H9 (cell line): Measurements from ENCODE around the gene LRMDA. TPM values are rescaled to one million over a fixed set of nuclear protein-coding genes. Genes with fewer than 3 reads are reported as not detected.

Source experiments
- DNase-seq: peaks from one replicate; pipeline ENCODE4 v3.0.0-alpha.2; 2017
- H2AFZ ChIP-seq: one replicate; pipeline ENCODE4 v1.6.1; 2013; ENCODE audit warnings: mild to moderate bottlenecking, low read length, control low read depth, moderate library complexity
- H2AK5ac ChIP-seq: 2 replicates; pipeline ENCODE4 v1.6.1; 2013; ENCODE audit warnings: low read length, control low read depth, mixed read lengths; ENCODE audit not compliant: insufficient read length
- H2BK120ac ChIP-seq: one replicate; pipeline ENCODE4 v1.6.1; 2013; ENCODE audit warnings: low read depth, mild to moderate bottlenecking, low read length, control low read depth, inconsistent platforms; ENCODE audit not compliant: poor library complexity, severe bottlenecking
- H2BK12ac ChIP-seq: 2 replicates; pipeline ENCODE4 v1.6.1; 2013; ENCODE audit warnings: low read length, control low read depth, mixed read lengths, low read depth; ENCODE audit not compliant: insufficient read length
- H2BK15ac ChIP-seq: 2 replicates; pipeline ENCODE4 v1.6.1; 2013; ENCODE audit warnings: low read depth, low read length, control low read depth
- H2BK20ac ChIP-seq: one replicate; pipeline ENCODE4 v1.6.1; 2013; ENCODE audit warnings: low read depth, mild to moderate bottlenecking, low read length, control low read depth, inconsistent platforms; ENCODE audit not compliant: poor library complexity, severe bottlenecking
- H2BK5ac ChIP-seq: 2 replicates; pipeline ENCODE4 v1.6.1; 2013; ENCODE audit warnings: low read length, control low read depth, mixed read lengths; ENCODE audit not compliant: insufficient read length
- H3K14ac ChIP-seq: 2 replicates; pipeline ENCODE4 v1.6.1; 2013; ENCODE audit warnings: low read length, control low read depth; ENCODE audit not compliant: insufficient read depth
- H3K18ac ChIP-seq: 2 replicates; pipeline ENCODE4 v1.6.1; 2013; ENCODE audit warnings: low read depth, mild to moderate bottlenecking, mixed read lengths, low read length, control low read depth; ENCODE audit not compliant: insufficient read length
- H3K23ac ChIP-seq: 2 replicates; pipeline ENCODE4 v1.6.1; 2013; ENCODE audit warnings: low read length, control low read depth, mixed read lengths, low read depth; ENCODE audit not compliant: insufficient read length
- H3K23me2 ChIP-seq: 2 replicates; pipeline ENCODE4 v1.6.1; 2013; ENCODE audit warnings: low read depth, mild to moderate bottlenecking, mixed read lengths, low read length, control low read depth; ENCODE audit not compliant: insufficient read length, poor library complexity, severe bottlenecking
- H3K27ac ChIP-seq: 2 replicates; pipeline ENCODE4 v1.5.1; 2013; ENCODE audit warnings: low read length, control low read depth, mixed read lengths, low read depth; ENCODE audit not compliant: insufficient read length
- H3K27me3 ChIP-seq: 2 replicates; pipeline ENCODE4 v1.6.1; 2013; ENCODE audit warnings: low read length, control low read depth, inconsistent platforms; ENCODE audit not compliant: insufficient read depth
- H3K4ac ChIP-seq: 2 replicates; pipeline ENCODE4 v1.6.1; 2013; ENCODE audit warnings: low read depth, mild to moderate bottlenecking, control low read depth, inconsistent platforms, low read length, moderate library complexity
- H3K4me1 ChIP-seq: 2 replicates; pipeline ENCODE4 v1.6.1; 2013; ENCODE audit warnings: low read length, control low read depth, inconsistent platforms; ENCODE audit not compliant: insufficient read depth
- H3K4me2 ChIP-seq: 2 replicates; pipeline ENCODE4 v1.6.1; 2013; ENCODE audit warnings: low read length, control low read depth, mixed read lengths; ENCODE audit not compliant: insufficient read length, insufficient read depth
- H3K56ac ChIP-seq: 2 replicates; pipeline ENCODE4 v1.6.1; 2013; ENCODE audit warnings: low read depth, mild to moderate bottlenecking, mixed read lengths, low read length, control low read depth; ENCODE audit not compliant: insufficient read length
- H3K79me1 ChIP-seq: 2 replicates; pipeline ENCODE4 v1.6.1; 2013; ENCODE audit warnings: low read depth, mild to moderate bottlenecking, moderate library complexity, low read length, control low read depth, inconsistent platforms; ENCODE audit not compliant: insufficient read depth, poor library complexity, severe bottlenecking
- H3K79me2 ChIP-seq: 2 replicates; pipeline ENCODE4 v1.6.1; 2013; ENCODE audit warnings: low read length, control low read depth, inconsistent platforms; ENCODE audit not compliant: insufficient read depth
- H3K9ac ChIP-seq: 2 replicates; pipeline ENCODE4 v1.6.1; 2013; ENCODE audit warnings: low read length, control low read depth, mixed read lengths; ENCODE audit not compliant: insufficient read length; ENCODE audit errors: extremely low read depth
- H3K9me3 ChIP-seq: one replicate; pipeline ENCODE4 v1.6.1; 2013; ENCODE audit warnings: low read depth, low read length, inconsistent platforms; ENCODE audit not compliant: control insufficient read depth
- H3T11ph ChIP-seq: one replicate; pipeline ENCODE4 v1.6.1; 2013; ENCODE audit warnings: mild to moderate bottlenecking, low read length, control low read depth, inconsistent platforms
- H4K20me1 ChIP-seq: one replicate; pipeline ENCODE4 v1.6.1; 2013; ENCODE audit not compliant: control insufficient read depth, insufficient read length, insufficient read depth
- H4K5ac ChIP-seq: 2 replicates; pipeline ENCODE4 v1.6.1; 2013; ENCODE audit warnings: low read depth, mild to moderate bottlenecking, mixed read lengths, low read length, control low read depth; ENCODE audit not compliant: insufficient read length
- H4K8ac ChIP-seq: replicated peaks from 2 replicates; pipeline ENCODE4 v1.6.1; 2013; ENCODE audit warnings: low read length, control low read depth, mixed read lengths, low read depth; ENCODE audit not compliant: insufficient read length
- H4K91ac ChIP-seq: 2 replicates; pipeline ENCODE4 v1.6.1; 2013; ENCODE audit warnings: low read depth, mild to moderate bottlenecking, moderate library complexity, mixed read lengths, low read length, control low read depth; ENCODE audit not compliant: insufficient read length
- H3K27ac Mint-ChIP-seq, 3 experiments: 2 replicates in 2 of 3; 3 replicates in 1 of 3; pipeline ENCODE4 v1.8.0; 2020 to 2021; ENCODE audit warnings: mixed read lengths in 3 of 3, mild to moderate bottlenecking in 1 of 3, moderate library complexity in 1 of 3
- H3K27me3 Mint-ChIP-seq: 2 replicates; pipeline ENCODE4 v1.8.0; 2021; ENCODE audit warnings: low read depth, mild to moderate bottlenecking, moderate library complexity, mixed read lengths
- H3K36me3 Mint-ChIP-seq, 3 experiments: 2 replicates in 2 of 3; 3 replicates in 1 of 3; pipeline ENCODE4 v1.8.0; 2020 to 2021; ENCODE audit warnings: low read depth in 3 of 3, mixed read lengths in 3 of 3; ENCODE audit not compliant: insufficient read depth in 1 of 3
- H3K4me1 Mint-ChIP-seq, 2 experiments: 2 replicates each; pipeline ENCODE4 v1.8.0; 2020; ENCODE audit warnings: mixed read lengths in 2 of 2
- H3K4me3 Mint-ChIP-seq, 2 experiments: 2 replicates in 1 of 2; 3 replicates in 1 of 2; pipeline ENCODE4 v1.8.0; 2020 to 2021; ENCODE audit warnings: mild to moderate bottlenecking in 2 of 2, mixed read lengths in 2 of 2, moderate library complexity in 1 of 2
- H3K9me3 Mint-ChIP-seq, 2 experiments: 2 replicates in 1 of 2; 3 replicates in 1 of 2; pipeline ENCODE4 v1.8.0; 2020; ENCODE audit warnings: mild to moderate bottlenecking in 2 of 2, mixed read lengths in 2 of 2, moderate library complexity in 1 of 2
- total RNA-seq: library from RNA; stranded (reverse); gene quantifications from 2 replicates; pipeline ENCODE4 v1.2.1, GENCODE V29; 2021
- TF ChIP-seq, protein P1 (sequence below): fragments of 200-600 bp; sonication (generic); conservative IDR thresholded peaks from 3 replicates; pipeline ENCODE4 v1.8.0; 2021; ENCODE audit warnings: antibody characterized with exemption, mild to moderate bottlenecking

LRMDA gene
- total RNA-seq, 1 experiment from 2014 or later = 1.8 TPM

DNA sequence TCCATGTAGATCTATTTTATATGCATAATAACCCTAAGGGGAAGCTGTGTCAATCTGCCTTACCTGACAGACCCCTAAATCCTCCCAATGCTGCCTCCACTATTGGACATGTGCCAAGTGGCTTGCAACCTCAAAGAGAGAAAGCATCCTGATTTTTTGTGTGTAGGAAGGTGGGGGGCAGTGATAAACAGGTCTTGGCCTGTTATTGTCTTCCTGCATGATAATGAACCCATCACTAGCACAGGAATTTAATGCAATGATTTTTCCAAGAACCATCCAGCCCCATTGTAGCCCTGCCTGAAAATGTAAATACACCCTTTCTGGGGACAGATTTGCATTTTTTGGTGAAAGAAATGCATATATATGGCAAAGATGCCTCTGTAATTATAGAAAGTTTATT lies 850.2 kb downstream of the LRMDA start:
- no peak overlapping the region for H3K56ac ChIP-seq
- no peak overlapping the region for H2BK15ac ChIP-seq
- no peak overlapping the region for H3K9ac ChIP-seq
- H3K23ac ChIP-seq = no peak overlapping the region
- H2AFZ ChIP-seq = no peak overlapping the region
- no peak overlapping the region for H2AK5ac ChIP-seq
- Mint-ChIP-seq H3K36me3 (peaks cover 0 to 11% (median 2%) of the 10 kb centered on the region in 3 experiments; a peak in 5 of 7 replicates), H3K9me3 (peaks cover 4 to 9% of the 10 kb centered on the region in 2 experiments; a peak in 4 of 5 replicates), H3K27ac (no peak overlapping the region), H3K4me3 (no peak overlapping the region), H3K4me1 (peaks cover 4 to 5% of the 10 kb centered on the region in 2 experiments; a peak in 2 of 4 replicates), H3K27me3 (peaks cover 1% of the 10 kb centered on the region; the same call in 1 of the 2 replicates)
- H4K20me1 ChIP-seq = no peaks in the 10 kb centered on the region
- H4K91ac ChIP-seq = no peak overlapping the region
- DNase-seq = no peak
- no peak overlapping the region for H3K4me2 ChIP-seq
- H2BK5ac ChIP-seq = no peak overlapping the region
- no peak overlapping the region for H2BK12ac ChIP-seq
- no peak overlapping the region for H2BK20ac ChIP-seq
- no peak overlapping the region for H2BK120ac ChIP-seq
- H3K18ac ChIP-seq = no peak overlapping the region
- H3K27ac ChIP-seq = no peak overlapping the region
- no peaks in the 10 kb centered on the region for H3K27me3 ChIP-seq
- no peak overlapping the region for H3K14ac ChIP-seq
- H3K9me3 ChIP-seq = no peaks in the 10 kb centered on the region
- no peak overlapping the region for H4K5ac ChIP-seq
- no peak overlapping the region for H3K4ac ChIP-seq
- no peak overlapping the region for H4K8ac ChIP-seq
- H3K79me2 ChIP-seq = no peaks in the 10 kb centered on the region
- peaks cover 2% of the 10 kb centered on the region; the same call in 1 of the 2 replicates for H3K4me1 ChIP-seq
- H3K79me1 ChIP-seq = no peaks in the 10 kb centered on the region
- H3K23me2 ChIP-seq = no peaks in the 10 kb centered on the region
- TF ChIP-seq, protein P1, sequence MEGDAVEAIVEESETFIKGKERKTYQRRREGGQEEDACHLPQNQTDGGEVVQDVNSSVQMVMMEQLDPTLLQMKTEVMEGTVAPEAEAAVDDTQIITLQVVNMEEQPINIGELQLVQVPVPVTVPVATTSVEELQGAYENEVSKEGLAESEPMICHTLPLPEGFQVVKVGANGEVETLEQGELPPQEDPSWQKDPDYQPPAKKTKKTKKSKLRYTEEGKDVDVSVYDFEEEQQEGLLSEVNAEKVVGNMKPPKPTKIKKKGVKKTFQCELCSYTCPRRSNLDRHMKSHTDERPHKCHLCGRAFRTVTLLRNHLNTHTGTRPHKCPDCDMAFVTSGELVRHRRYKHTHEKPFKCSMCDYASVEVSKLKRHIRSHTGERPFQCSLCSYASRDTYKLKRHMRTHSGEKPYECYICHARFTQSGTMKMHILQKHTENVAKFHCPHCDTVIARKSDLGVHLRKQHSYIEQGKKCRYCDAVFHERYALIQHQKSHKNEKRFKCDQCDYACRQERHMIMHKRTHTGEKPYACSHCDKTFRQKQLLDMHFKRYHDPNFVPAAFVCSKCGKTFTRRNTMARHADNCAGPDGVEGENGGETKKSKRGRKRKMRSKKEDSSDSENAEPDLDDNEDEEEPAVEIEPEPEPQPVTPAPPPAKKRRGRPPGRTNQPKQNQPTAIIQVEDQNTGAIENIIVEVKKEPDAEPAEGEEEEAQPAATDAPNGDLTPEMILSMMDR = no peak
- H3T11ph ChIP-seq = no peak overlapping the region
